T-helper 1 cell treated with Interleukin-12 subunit alpha and Interleukin-12 subunit beta and Interleukin-4 antibody, amounts not matched to agents 30 μg/mL and 1 μg/mL, for 36 hours (primary cell): ENCODE data around the gene ARL15.

Source experiments
- H3K27ac Mint-ChIP-seq: one replicate; pipeline ENCODE4 v1.8.0; 2021; ENCODE audit warnings: mild to moderate bottlenecking, mixed read lengths
- H3K27me3 Mint-ChIP-seq: one replicate; pipeline ENCODE4 v1.8.0; 2021; ENCODE audit warnings: low read depth, mixed read lengths
- H3K36me3 Mint-ChIP-seq: one replicate; pipeline ENCODE4 v1.8.0; 2021; ENCODE audit warnings: low read depth, mixed read lengths
- H3K4me1 Mint-ChIP-seq: one replicate; pipeline ENCODE4 v1.8.0; 2021; ENCODE audit warnings: low read depth, mixed read lengths
- H3K4me3 Mint-ChIP-seq: one replicate; pipeline ENCODE4 v1.8.0; 2021; ENCODE audit warnings: mild to moderate bottlenecking, moderate library complexity, mixed read lengths
- H3K9me3 Mint-ChIP-seq: one replicate; pipeline ENCODE4 v1.8.0; 2021; ENCODE audit warnings: mixed read lengths

Gene ARL15

GRCh38 chr5:53923961-53924360 is 386.4 kb downstream of the ARL15 start:
- no peak overlapping the region for H3K4me3 Mint-ChIP-seq
- H3K4me1 Mint-ChIP-seq: peaks cover 2% of the 10 kb centered on the region
- H3K27me3 Mint-ChIP-seq: no peaks in the 10 kb centered on the region
- H3K9me3 Mint-ChIP-seq: no peaks in the 10 kb centered on the region
- H3K27ac Mint-ChIP-seq: no peak overlapping the region
- no peaks in the 10 kb centered on the region for H3K36me3 Mint-ChIP-seq

GRCh38 chr5:53922508-53923498 is 387.6 kb downstream of the ARL15 start:
- Mint-ChIP-seq H3K27me3 (no peaks in the 10 kb centered on the region), H3K9me3 (no peaks in the 10 kb centered on the region), H3K36me3 (no peaks in the 10 kb centered on the region), H3K27ac (no peak overlapping the region), H3K4me1 (peaks cover 2% of the 10 kb centered on the region), H3K4me3 (no peak overlapping the region)

- Mint-ChIP-seq H3K9me3 (no peaks in the 10 kb centered on the region), H3K4me3 (no peak overlapping the region), H3K36me3 (no peaks in the 10 kb centered on the region), H3K27ac (no peak overlapping the region), H3K27me3 (no peaks in the 10 kb centered on the region), H3K4me1 (peaks cover 2% of the 10 kb centered on the region)
Measured at GRCh38 chr5:53917826-53918225, 392.5 kb downstream of the ARL15 start.

- Mint-ChIP-seq H3K27me3 (no peaks in the 10 kb centered on the region), H3K36me3 (no peaks in the 10 kb centered on the region), H3K9me3 (no peaks in the 10 kb centered on the region), H3K4me1 (no peaks in the 10 kb centered on the region), H3K27ac (no peak overlapping the region), H3K4me3 (no peak overlapping the region)
Measured at GRCh38 chr5:53917095-53917494, 393.3 kb downstream of the ARL15 start.

GRCh38 chr5:53915120-53915519 is 395.3 kb downstream of the ARL15 start:
- H3K9me3 Mint-ChIP-seq: no peaks in the 10 kb centered on the region
- H3K36me3 Mint-ChIP-seq: no peaks in the 10 kb centered on the region
- H3K4me1 Mint-ChIP-seq: no peaks in the 10 kb centered on the region
- H3K27me3 Mint-ChIP-seq: no peaks in the 10 kb centered on the region
- H3K4me3 Mint-ChIP-seq: no peak overlapping the region
- H3K27ac Mint-ChIP-seq: no peak overlapping the region

- no peaks in the 10 kb centered on the region for H3K9me3 Mint-ChIP-seq
- H3K4me3 Mint-ChIP-seq: no peak overlapping the region
- H3K4me1 Mint-ChIP-seq: no peaks in the 10 kb centered on the region
- H3K27ac Mint-ChIP-seq: no peak overlapping the region
- no peaks in the 10 kb centered on the region for H3K27me3 Mint-ChIP-seq
- no peaks in the 10 kb centered on the region for H3K36me3 Mint-ChIP-seq
Measured at GRCh38 chr5:53913941-53914340, 396.4 kb downstream of the ARL15 start.

- Mint-ChIP-seq H3K27ac (no peak overlapping the region), H3K4me3 (no peak overlapping the region), H3K4me1 (no peaks in the 10 kb centered on the region), H3K27me3 (no peaks in the 10 kb centered on the region), H3K9me3 (no peaks in the 10 kb centered on the region), H3K36me3 (no peaks in the 10 kb centered on the region)
Measured at GRCh38 chr5:53908757-53909156, 401.6 kb downstream of the ARL15 start.

- Mint-ChIP-seq H3K9me3 (no peaks in the 10 kb centered on the region), H3K27ac (no peak overlapping the region), H3K27me3 (no peaks in the 10 kb centered on the region), H3K4me1 (no peaks in the 10 kb centered on the region), H3K36me3 (no peaks in the 10 kb centered on the region), H3K4me3 (no peak overlapping the region)
Measured at GRCh38 chr5:53907827-53908226, 402.5 kb downstream of the ARL15 start.

- Mint-ChIP-seq H3K27ac (no peak overlapping the region), H3K9me3 (no peaks in the 10 kb centered on the region), H3K36me3 (no peaks in the 10 kb centered on the region), H3K4me3 (no peak overlapping the region), H3K27me3 (no peaks in the 10 kb centered on the region), H3K4me1 (no peaks in the 10 kb centered on the region)
Measured at GRCh38 chr5:53906736-53907135, 403.6 kb downstream of the ARL15 start.

GRCh38 chr5:53902296-53902907 is 408.0 kb downstream of the ARL15 start:
- Mint-ChIP-seq H3K4me1 (no peaks in the 10 kb centered on the region), H3K27me3 (no peaks in the 10 kb centered on the region), H3K36me3 (no peaks in the 10 kb centered on the region), H3K27ac (no peak overlapping the region), H3K9me3 (no peaks in the 10 kb centered on the region), H3K4me3 (no peak overlapping the region)

- H3K4me1 Mint-ChIP-seq: no peaks in the 10 kb centered on the region
- no peaks in the 10 kb centered on the region for H3K27me3 Mint-ChIP-seq
- no peak overlapping the region for H3K27ac Mint-ChIP-seq
- H3K36me3 Mint-ChIP-seq: no peaks in the 10 kb centered on the region
- H3K9me3 Mint-ChIP-seq: no peaks in the 10 kb centered on the region
- H3K4me3 Mint-ChIP-seq: no peak overlapping the region
Measured at GRCh38 chr5:53900677-53901076, 409.7 kb downstream of the ARL15 start.

- Mint-ChIP-seq H3K27me3 (no peaks in the 10 kb centered on the region), H3K4me1 (no peaks in the 10 kb centered on the region), H3K27ac (no peak overlapping the region), H3K9me3 (no peaks in the 10 kb centered on the region), H3K4me3 (no peak overlapping the region), H3K36me3 (no peaks in the 10 kb centered on the region)
Measured at GRCh38 chr5:53895091-53895683, 415.2 kb downstream of the ARL15 start.

GRCh38 chr5:53893626-53894025 is 416.7 kb downstream of the ARL15 start:
- Mint-ChIP-seq H3K9me3 (no peaks in the 10 kb centered on the region), H3K36me3 (no peaks in the 10 kb centered on the region), H3K4me3 (no peak overlapping the region), H3K27ac (no peak overlapping the region), H3K4me1 (no peaks in the 10 kb centered on the region), H3K27me3 (no peaks in the 10 kb centered on the region)

- Mint-ChIP-seq H3K9me3 (no peaks in the 10 kb centered on the region), H3K4me3 (no peak overlapping the region), H3K27ac (no peak overlapping the region), H3K27me3 (no peaks in the 10 kb centered on the region), H3K36me3 (no peaks in the 10 kb centered on the region), H3K4me1 (no peaks in the 10 kb centered on the region)
Measured at GRCh38 chr5:53892224-53892623, 418.1 kb downstream of the ARL15 start.

GRCh38 chr5:53891159-53891558 is 419.2 kb downstream of the ARL15 start:
- no peaks in the 10 kb centered on the region for H3K27me3 Mint-ChIP-seq
- H3K4me3 Mint-ChIP-seq: no peak overlapping the region
- no peaks in the 10 kb centered on the region for H3K9me3 Mint-ChIP-seq
- H3K4me1 Mint-ChIP-seq: no peaks in the 10 kb centered on the region
- no peak overlapping the region for H3K27ac Mint-ChIP-seq
- no peaks in the 10 kb centered on the region for H3K36me3 Mint-ChIP-seq
